ENCODE results near the gene TOR1B.

GRCh38 chr9:129828051-129828450 is 25.1 kb downstream of the TOR1B start:
- TF ChIP-seq EP300 (IDR thresholded peaks at IDR 0.05) (no peak), CTCF (IDR thresholded peaks at IDR 0.05) (no peak)

Measured in gastroesophageal sphincter (tissue), 3 donors.